ENCODE measurements around the gene FTCDNL1.

The FTCDNL1 gene

GRCh38 chr2:199791326-199791725 lies 59.7 kb downstream of the FTCDNL1 start:
- DNase-seq (ENCODE audit: low spot score), result no peak

DNA sequence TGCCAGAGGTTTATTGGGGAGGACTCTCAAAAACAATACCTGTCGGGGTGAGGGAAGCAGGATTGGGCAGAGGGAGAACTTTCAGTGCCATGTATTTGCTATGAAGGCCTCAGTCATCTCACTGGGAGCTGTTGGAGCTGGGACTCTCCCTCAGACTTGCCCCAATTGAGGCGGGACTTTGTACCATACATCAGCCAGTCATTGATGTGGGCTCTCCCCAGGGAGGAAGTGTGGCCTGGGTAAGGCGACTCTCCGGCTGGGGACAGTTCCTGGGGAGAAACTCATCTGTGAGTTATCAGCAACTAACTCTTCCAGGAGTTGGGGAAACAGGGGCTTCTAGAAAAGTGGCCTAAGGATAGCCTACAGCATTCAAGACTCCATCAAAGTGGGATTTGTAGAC lies 66.5 kb downstream of the FTCDNL1 start:
- no peak for DNase-seq (ENCODE audit: low spot score)

DNA sequence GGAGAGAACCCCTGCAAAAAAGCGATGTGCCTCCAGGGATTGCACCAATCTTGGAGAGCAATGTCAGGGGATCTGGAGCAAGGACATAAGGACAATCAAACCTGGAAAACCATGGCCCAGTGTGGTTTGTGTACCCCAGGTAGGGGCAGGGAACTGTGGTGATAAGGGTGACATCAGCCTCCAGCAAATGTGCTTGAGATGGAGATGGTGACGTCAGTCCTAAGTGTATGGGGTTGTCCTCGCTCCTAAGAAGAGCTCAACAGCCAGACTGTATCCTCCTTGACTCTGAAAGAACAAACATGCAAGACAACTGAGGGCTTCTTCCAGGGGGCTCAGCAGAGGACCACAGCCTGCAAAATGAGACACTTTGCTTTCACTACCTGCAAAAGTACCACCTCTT lies 71.4 kb downstream of the FTCDNL1 start:
- DNase-seq (ENCODE audit: low spot score), result no peak

GRCh38 chr2:199778655-199779054 lies 72.3 kb downstream of the FTCDNL1 start:
- no peak for DNase-seq (ENCODE audit: low spot score)

- DNase-seq (ENCODE audit: low spot score), result peak; percentile 10
Measured at GRCh38 chr2:199777916-199778315, 73.1 kb downstream of the FTCDNL1 start.

GRCh38 chr2:199777315-199777714 lies 73.7 kb downstream of the FTCDNL1 start:
- DNase-seq (ENCODE audit: low spot score), result no peak

GRCh38 chr2:199775267-199775666 lies 75.7 kb downstream of the FTCDNL1 start:
- no peak for DNase-seq (ENCODE audit: low spot score)

DNA sequence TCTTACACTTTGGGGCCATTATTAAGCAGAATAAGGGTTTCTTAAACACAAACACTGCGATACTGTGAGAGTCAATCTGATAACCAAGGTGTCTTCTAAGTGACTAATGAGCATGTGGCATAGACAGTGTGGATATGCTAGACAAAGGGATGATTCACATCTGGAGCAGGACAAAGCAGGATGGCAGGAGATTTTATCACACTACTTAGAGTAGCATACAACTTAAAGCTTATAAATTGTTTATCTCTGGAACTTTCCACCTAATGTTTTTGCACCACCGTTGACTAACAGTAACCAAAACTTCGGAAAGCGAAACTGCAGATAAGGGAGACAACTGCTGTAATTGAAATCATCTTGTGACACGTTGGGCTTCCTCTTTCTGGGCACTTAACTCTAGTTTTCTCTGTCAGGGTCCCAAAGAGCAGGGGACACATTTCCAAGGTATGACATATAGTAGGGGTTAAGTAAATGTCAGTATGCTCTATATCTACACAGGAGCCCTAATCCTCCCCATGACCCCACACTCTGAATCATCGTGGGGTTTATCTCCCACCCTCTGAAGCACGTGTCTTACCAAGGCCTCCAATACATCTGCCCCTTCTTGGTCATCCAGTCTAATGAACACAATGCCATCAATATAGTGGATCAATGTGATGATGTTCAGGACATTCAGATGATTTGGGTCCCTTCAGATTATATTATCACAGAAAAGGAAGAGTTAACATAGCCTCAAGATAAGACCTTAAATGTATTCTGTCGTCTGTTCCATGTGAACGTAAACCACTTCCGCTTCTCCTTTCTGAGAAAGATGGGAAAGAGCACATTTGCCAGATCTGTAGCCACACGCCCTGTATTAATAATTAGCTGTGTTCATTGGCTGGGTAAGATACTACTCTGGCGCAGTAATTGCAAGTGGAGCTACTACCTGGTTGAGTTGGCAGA lies 78.7 kb downstream of the FTCDNL1 start:
- DNase-seq (ENCODE audit: low spot score), result no peak

DNA sequence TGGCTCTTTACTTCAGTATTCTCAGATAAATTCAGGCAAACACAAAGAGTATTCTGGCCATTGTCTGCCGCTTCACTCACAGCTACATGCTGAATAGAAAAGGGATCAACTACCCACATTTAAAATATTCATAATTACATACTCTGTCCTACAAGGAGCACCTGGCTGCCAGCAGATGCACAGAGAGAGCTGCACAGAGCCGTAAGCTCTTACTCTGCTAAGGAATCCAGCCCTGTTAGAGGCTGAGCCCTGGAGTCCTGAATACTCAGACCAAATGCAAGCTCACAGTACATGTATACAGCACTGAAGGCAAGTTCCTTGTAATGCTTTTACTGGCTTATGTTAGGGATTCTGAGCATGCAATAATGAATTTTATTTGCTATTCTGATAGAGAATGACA lies 80.3 kb downstream of the FTCDNL1 start:
- DNase-seq (ENCODE audit: low spot score), result no peak

- no peak for DNase-seq (ENCODE audit: low spot score)
Measured at GRCh38 chr2:199765646-199766045, 85.3 kb downstream of the FTCDNL1 start.

GRCh38 chr2:199764273-199764800 lies 86.7 kb downstream of the FTCDNL1 start:
- DNase-seq (ENCODE audit: low spot score), result no peak

GRCh38 chr2:199762963-199763362 lies 88.0 kb downstream of the FTCDNL1 start:
- DNase-seq (ENCODE audit: low spot score), result no peak

GRCh38 chr2:199760574-199760973 lies 90.4 kb downstream of the FTCDNL1 start:
- no peak for DNase-seq (ENCODE audit: low spot score)

DNA sequence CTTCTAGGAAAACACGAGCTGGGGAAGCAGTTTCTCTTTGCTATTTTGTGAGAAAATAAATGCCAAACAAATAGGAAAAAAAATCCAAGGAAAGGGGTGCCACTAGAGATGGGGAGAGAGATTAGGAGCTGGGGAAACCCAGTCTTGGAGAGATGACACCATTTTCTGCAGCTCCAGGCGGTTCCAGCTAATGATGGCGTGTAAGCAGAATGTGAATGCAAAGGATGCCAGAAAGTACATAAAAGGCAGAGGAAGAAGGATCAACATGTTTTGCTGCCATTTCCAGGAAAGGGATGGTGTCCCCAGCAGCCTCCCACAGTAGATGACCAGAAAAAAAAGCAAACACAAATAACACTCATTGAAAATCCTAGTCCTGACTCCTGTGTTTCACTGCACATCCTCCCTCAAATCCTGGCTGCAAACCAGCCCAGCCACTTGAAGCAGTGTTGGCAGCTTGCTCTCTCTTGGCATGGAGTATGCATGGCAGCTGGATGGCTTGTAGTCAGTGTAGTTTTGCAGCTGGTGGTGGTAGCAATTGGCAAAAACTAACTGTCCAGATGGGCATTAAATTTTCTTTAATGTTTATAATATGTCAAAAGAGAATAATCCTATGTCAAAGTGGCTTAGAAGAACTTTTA lies 93.6 kb downstream of the FTCDNL1 start:
- DNase-seq (ENCODE audit: low spot score), result no peak

- DNase-seq (ENCODE audit: low spot score), result no peak
Measured at GRCh38 chr2:199756743-199757142, 94.2 kb downstream of the FTCDNL1 start.

DNA sequence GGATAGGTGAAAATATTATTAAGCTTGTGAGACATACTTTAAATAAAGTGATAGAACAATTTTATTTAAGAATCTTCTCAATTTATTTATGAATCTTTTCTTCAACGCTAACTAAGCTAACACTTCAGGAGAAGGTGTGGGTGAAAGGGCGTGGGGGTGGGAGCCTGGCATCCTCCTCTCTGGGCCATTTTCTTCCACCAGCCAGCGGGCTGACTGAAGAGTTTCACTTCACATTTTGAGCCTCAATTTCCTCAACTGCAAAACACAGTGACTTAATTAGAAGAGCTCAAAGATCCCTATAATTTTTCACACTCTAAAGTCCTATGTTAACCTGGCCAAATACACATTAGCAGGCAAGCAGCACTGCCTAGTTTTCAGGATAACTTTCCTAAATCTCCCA lies 94.8 kb downstream of the FTCDNL1 start:
- no peak for DNase-seq (ENCODE audit: low spot score)

DNA sequence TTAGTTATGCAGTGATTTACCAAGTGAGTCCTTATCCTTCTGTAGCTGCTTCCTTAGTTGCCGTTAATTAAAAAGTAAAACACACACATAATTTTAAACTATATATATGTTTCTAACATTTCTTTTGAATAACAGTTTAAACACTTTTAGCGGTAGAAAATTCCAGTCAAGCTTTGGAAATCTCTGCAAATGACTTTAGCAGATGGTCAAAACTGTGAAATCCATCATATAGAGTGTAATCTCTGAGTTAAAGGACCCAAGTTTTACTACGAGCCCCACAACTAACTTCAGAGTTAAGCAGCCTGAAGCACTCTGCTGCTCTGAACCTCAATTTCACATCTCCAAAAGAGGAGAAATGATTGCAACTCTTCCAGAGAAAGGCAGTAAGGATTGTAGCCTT lies 96.2 kb downstream of the FTCDNL1 start:
- no peak for DNase-seq (ENCODE audit: low spot score)

GRCh38 chr2:199751492-199752120 lies 99.4 kb downstream of the FTCDNL1 start:
- DNase-seq (ENCODE audit: low spot score), result no peak

- no peak for DNase-seq (ENCODE audit: low spot score)
Measured at GRCh38 chr2:199749571-199749970, 101.4 kb downstream of the FTCDNL1 start.

DNA sequence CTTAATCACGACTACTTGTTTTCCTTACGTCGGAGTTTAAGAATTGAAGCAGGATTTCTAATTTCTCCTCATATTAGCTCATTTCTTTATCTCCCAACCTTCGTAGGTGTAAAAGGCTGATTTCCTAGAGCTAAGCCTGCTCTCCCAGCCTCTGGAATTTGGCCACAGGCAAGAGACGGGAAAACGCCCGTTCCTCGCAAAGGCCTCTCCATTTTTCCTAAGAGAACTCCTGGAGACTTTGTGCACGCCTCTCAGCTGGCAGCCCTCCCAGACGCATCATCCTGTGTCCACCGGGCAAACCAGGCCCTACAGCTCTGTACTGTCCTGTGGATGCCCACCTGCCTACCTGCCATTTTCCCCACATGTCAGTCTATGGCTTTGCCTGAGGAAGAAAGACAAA lies 106.3 kb downstream of the FTCDNL1 start:
- no peak for DNase-seq (ENCODE audit: low spot score)

DNA sequence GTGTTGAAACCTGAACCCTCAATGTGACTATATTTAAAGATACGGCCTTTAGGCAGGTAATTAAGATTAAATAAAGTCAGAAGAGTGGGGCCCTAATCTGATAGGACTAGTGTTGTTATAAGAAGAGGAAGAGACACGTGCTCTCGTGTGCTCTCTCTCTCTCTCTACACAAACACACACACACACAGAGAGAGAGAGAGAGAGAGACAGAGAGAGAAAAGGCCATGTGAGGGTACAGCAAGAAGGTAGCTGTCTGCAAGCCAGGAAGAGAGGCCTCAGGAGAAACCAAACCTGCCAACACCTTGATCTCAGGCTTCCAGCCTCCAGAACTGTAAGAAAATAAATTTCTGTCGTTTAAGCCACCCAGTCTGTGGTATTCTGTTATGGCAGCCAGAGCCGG lies 106.7 kb downstream of the FTCDNL1 start:
- DNase-seq (ENCODE audit: low spot score), result no peak

DNA sequence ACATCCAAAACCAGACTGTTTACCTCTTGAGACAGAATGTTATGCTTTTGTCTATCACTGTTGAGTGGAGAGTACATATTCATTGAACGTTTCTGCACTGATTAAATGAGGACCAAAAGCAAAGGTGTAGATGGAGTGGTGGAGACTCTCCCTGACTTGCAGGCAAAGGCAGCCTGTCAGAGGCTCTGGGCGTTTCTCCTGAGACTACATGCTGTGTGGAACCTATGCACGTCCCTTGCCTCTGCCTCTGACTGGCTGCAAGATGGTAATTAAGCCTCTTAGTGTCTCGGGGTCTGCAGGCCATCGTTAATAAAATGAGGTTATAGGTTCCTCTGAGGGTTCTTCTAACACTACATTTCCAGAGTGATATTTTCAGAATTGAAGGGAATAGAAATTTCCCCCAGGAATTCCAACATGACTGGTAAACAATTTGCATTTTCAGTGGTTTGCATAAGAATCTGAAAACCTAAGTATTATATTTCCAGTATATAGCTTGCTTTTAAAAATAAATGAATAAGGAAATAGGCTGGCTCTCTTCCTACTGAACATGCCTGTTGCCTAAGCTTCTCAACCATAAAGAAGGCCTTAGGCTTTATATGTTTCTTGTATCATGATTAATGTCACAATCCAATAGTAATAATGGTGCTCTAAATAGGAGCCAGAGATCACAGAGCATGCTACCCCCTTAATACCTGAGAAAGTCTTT lies 107.4 kb downstream of the FTCDNL1 start:
- no peak for DNase-seq (ENCODE audit: low spot score)
